K562 (cell line): ENCODE measurements around the gene BIVM. TPM values are rescaled to one million over a fixed set of nuclear protein-coding genes. Genes with fewer than 3 reads are reported as not detected.

Experiments
- ARHGAP35 ChIP-seq: fragments of 450-650 bp; IDR thresholded peaks from 2 replicates; pipeline ENCODE4 v1.6.1; 2018; ENCODE audit not compliant: partially characterized antibody
- ATF7 ChIP-seq: fragments of 450-650 bp; IDR thresholded peaks from 2 replicates; pipeline ENCODE4 v1.7.1; 2014; ENCODE audit warnings: mild to moderate bottlenecking, moderate library complexity
- BDP1 ChIP-seq: IDR thresholded peaks from 3 replicates; pipeline ENCODE4 v1.6.1; 2011; ENCODE audit not compliant: insufficient read length, insufficient read depth
- CAMTA2 ChIP-seq: fragments of 250-450 bp; sonication (Bioruptor Pico); conservative IDR thresholded peaks from 2 replicates; pipeline ENCODE4 v1.5.1; 2022
- DDX20 ChIP-seq: fragments of 450-650 bp; IDR thresholded peaks from 2 replicates; pipeline ENCODE4 v1.6.1; 2016; ENCODE audit warnings: missing genetic modification characterization, low read depth, mild to moderate bottlenecking, missing compliant biosample characterization, moderate library complexity
- GATAD2A ChIP-seq: fragments of 450-650 bp; IDR thresholded peaks from 2 replicates; pipeline ENCODE4 v1.6.1; 2017
- GTF2A2 ChIP-seq: IDR thresholded peaks from 2 replicates; pipeline ENCODE4 v1.6.1; 2016; ENCODE audit warnings: mild to moderate bottlenecking, missing genetic modification characterization, missing compliant biosample characterization
- KLF10 ChIP-seq: fragments of 250-450 bp; sonication (Bioruptor Pico); IDR thresholded peaks from 2 replicates; pipeline ENCODE4 v1.6.1; 2021; ENCODE audit warnings: matching md5 sums
- MAFF ChIP-seq: IDR thresholded peaks from 2 replicates; pipeline ENCODE4 v1.6.1; 2012; ENCODE audit warnings: low read length, improper control_type of control experiment
- MEF2D ChIP-seq: conservative IDR thresholded peaks from 2 replicates; pipeline ENCODE4 v1.6.1; 2016; ENCODE audit warnings: low read depth, missing genetic modification characterization, missing compliant biosample characterization
- PHF20 ChIP-seq: fragments of 450-650 bp; IDR thresholded peaks from 2 replicates; pipeline ENCODE4 v1.6.1; 2018; ENCODE audit not compliant: partially characterized antibody
- SMARCA5 ChIP-seq: fragments of 450-650 bp; IDR thresholded peaks from 2 replicates; pipeline ENCODE4 v1.6.1; 2016
- SMARCB1 ChIP-seq: IDR thresholded peaks from 2 replicates; pipeline ENCODE4 v1.6.1; 2011; ENCODE audit warnings: improper control_type of control experiment, low read depth; ENCODE audit not compliant: insufficient read length
- SNIP1 ChIP-seq: fragments of 450-650 bp; IDR thresholded peaks from 2 replicates; pipeline ENCODE4 v1.7.1; 2017; ENCODE audit warnings: low read depth, mild to moderate bottlenecking
- SNRNP70 ChIP-seq: fragments of 200-400 bp; formaldehyde crosslinking; optimal IDR thresholded peaks from 2 replicates; pipeline ENCODE3; 2017; ENCODE audit warnings: low read depth, low read length
- U2AF1 ChIP-seq: fragments of 200-400 bp; formaldehyde crosslinking; optimal IDR thresholded peaks from 2 replicates; pipeline ENCODE3; 2017; ENCODE audit warnings: mild to moderate bottlenecking, low read depth, low read length, moderate library complexity
- ZBTB17 ChIP-seq: fragments of 450-650 bp; formaldehyde crosslinking; IDR thresholded peaks from 2 replicates; pipeline ENCODE4 v1.4.0; 2020; ENCODE audit warnings: mild to moderate bottlenecking
- ZNF146 ChIP-seq: IDR thresholded peaks from one replicate; pipeline ENCODE4 v1.6.1; 2018; ENCODE audit warnings: missing compliant biosample characterization; ENCODE audit not compliant: unreplicated experiment
- ZNF282 ChIP-seq: sonication (generic); formaldehyde crosslinking; IDR thresholded peaks from 2 replicates; pipeline ENCODE4 v1.8.1; 2023; ENCODE audit warnings: missing genetic modification reagents
- ZNF347 ChIP-seq: fragments of 450-650 bp; formaldehyde crosslinking; IDR thresholded peaks from 2 replicates; pipeline ENCODE4 v1.4.0; 2020; ENCODE audit warnings: low read depth, mild to moderate bottlenecking, moderate library complexity
- ZNF699 ChIP-seq: fragments of 250-450 bp; sonication (Bioruptor Pico); IDR thresholded peaks from 2 replicates; pipeline ENCODE4 v1.8.0; 2021; ENCODE audit warnings: mild to moderate bottlenecking, moderate library complexity; ENCODE audit not compliant: insufficient replicate concordance
- ZNF77 ChIP-seq: fragments of 250-450 bp; sonication (Bioruptor Pico); IDR thresholded peaks from 2 replicates; pipeline ENCODE4 v1.5.0; 2020
- polyA plus RNA-seq, 8 experiments: library from polyadenylated mRNA; depleted of rRNA in 4 of 8; stranded (reverse) in 5 of 8; unstranded in 3 of 8; fragments of >200 nt; fragmentation: Nextera tagmentation in 2 of 8; fragmentation: Illumina TruSeq in 1 of 8; extraction: Ambion mirVana in 2 of 8; extraction: Trizol in 1 of 8; gene quantifications; 2 replicates each; pipeline versions ENCODE4 v1.2.1 to v1.2.3, GENCODE V29; 2011 to 2014; ENCODE audit warnings: inconsistent platforms in 1 of 8, missing spikeins in 1 of 8
- total RNA-seq, 7 experiments: library from RNA; depleted of rRNA in 6 of 7; stranded (reverse); fragments of >200 nt in 6 of 7; fragmentation: Illumina TruSeq in 2 of 7; extraction: Trizol in 2 of 7; gene quantifications; 2 replicates each; pipeline versions ENCODE4 v1.2.1 to v1.2.3, GENCODE V29; 2011 to 2021; ENCODE audit warnings: low replicate concordance in 1 of 7
- TF ChIP-seq, protein P1 (sequence below): sonication (generic); formaldehyde crosslinking; IDR thresholded peaks from 2 replicates; pipeline ENCODE4 v1.8.0; 2023; ENCODE audit warnings: missing genetic modification reagents, mild to moderate bottlenecking, borderline replicate concordance
- TF ChIP-seq, protein P2 (sequence below): sonication (generic); formaldehyde crosslinking; IDR thresholded peaks from 2 replicates; pipeline ENCODE4 v1.8.1; 2022; ENCODE audit warnings: missing genetic modification reagents
- TF ChIP-seq, protein P3 (sequence below): fragments of 450-650 bp; formaldehyde crosslinking; IDR thresholded peaks from 2 replicates; pipeline ENCODE4 v1.4.0; 2020; ENCODE audit warnings: mild to moderate bottlenecking, moderate library complexity

BIVM gene
- total and polyA plus RNA-seq, 9 of the 15 experiments (the other 6 are each of a cell fraction or from before 2014, with no cell fraction given) = 3.6 to 23.1 (median 16.8) TPM

DNA sequence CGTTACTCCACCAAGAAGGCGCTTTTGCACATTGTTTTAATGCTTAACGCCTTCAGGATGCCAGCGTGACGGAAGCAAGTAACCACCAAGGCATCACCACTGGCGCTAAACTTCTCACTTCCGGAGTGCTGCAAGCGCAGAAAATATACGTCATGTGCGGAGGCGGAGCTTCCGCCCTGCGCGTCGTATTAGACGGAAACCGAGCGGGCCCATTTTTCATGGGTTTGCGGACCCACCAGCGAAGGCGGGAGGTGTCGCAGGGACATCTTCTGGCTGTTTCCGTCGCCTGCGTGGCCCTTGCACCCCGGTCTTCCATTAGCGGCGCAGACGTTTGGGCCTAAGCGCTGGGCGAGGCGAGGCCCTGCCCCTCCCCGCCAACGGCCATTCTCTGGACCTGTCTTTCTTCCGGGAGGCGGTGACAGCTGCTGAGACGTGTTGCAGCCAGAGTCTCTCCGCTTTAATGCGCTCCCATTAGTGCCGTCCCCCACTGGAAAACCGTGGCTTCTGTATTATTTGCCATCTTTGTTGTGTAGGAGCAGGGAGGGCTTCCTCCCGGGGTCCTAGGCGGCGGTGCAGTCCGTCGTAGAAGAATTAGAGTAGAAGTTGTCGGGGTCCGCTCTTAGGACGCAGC is 46.8 kb downstream of the BIVM start, which contains the start of gene ERCC5 (continued):
- TF ChIP-seq, protein P1, sequence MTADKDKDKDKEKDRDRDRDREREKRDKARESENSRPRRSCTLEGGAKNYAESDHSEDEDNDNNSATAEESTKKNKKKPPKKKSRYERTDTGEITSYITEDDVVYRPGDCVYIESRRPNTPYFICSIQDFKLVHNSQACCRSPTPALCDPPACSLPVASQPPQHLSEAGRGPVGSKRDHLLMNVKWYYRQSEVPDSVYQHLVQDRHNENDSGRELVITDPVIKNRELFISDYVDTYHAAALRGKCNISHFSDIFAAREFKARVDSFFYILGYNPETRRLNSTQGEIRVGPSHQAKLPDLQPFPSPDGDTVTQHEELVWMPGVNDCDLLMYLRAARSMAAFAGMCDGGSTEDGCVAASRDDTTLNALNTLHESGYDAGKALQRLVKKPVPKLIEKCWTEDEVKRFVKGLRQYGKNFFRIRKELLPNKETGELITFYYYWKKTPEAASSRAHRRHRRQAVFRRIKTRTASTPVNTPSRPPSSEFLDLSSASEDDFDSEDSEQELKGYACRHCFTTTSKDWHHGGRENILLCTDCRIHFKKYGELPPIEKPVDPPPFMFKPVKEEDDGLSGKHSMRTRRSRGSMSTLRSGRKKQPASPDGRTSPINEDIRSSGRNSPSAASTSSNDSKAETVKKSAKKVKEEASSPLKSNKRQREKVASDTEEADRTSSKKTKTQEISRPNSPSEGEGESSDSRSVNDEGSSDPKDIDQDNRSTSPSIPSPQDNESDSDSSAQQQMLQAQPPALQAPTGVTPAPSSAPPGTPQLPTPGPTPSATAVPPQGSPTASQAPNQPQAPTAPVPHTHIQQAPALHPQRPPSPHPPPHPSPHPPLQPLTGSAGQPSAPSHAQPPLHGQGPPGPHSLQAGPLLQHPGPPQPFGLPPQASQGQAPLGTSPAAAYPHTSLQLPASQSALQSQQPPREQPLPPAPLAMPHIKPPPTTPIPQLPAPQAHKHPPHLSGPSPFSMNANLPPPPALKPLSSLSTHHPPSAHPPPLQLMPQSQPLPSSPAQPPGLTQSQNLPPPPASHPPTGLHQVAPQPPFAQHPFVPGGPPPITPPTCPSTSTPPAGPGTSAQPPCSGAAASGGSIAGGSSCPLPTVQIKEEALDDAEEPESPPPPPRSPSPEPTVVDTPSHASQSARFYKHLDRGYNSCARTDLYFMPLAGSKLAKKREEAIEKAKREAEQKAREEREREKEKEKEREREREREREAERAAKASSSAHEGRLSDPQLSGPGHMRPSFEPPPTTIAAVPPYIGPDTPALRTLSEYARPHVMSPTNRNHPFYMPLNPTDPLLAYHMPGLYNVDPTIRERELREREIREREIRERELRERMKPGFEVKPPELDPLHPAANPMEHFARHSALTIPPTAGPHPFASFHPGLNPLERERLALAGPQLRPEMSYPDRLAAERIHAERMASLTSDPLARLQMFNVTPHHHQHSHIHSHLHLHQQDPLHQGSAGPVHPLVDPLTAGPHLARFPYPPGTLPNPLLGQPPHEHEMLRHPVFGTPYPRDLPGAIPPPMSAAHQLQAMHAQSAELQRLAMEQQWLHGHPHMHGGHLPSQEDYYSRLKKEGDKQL (CRISPR knock-in tag) = no peak
- TF ChIP-seq SNRNP70 (no peak), SMARCB1 (no peak), MEF2D (tag) (no peak), U2AF1 (no peak), CAMTA2 (CRISPR knock-in tag) (no peak), DDX20 (tag) (no peak), SMARCA5 (no peak), PHF20 (peak; percentile 98), ZNF699 (CRISPR knock-in tag) (no peak), ATF7 (peak; percentile 90), GTF2A2 (tag) (no peak), ZNF347 (CRISPR knock-in tag) (no peak), SNIP1 (no peak), ZNF146 (CRISPR knock-in tag) (no peak), ARHGAP35 (no peak), ZNF282 (CRISPR knock-in tag) (no peak), ZNF77 (CRISPR knock-in tag) (no peak), BDP1 (no peak), GATAD2A (no peak), KLF10 (CRISPR knock-in tag) (no peak), ZBTB17 (CRISPR knock-in tag) (no peak), MAFF (no peak)
- TF ChIP-seq, protein P2, sequence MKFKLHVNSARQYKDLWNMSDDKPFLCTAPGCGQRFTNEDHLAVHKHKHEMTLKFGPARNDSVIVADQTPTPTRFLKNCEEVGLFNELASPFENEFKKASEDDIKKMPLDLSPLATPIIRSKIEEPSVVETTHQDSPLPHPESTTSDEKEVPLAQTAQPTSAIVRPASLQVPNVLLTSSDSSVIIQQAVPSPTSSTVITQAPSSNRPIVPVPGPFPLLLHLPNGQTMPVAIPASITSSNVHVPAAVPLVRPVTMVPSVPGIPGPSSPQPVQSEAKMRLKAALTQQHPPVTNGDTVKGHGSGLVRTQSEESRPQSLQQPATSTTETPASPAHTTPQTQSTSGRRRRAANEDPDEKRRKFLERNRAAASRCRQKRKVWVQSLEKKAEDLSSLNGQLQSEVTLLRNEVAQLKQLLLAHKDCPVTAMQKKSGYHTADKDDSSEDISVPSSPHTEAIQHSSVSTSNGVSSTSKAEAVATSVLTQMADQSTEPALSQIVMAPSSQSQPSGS (CRISPR knock-in tag) = no peak
- TF ChIP-seq, protein P3, sequence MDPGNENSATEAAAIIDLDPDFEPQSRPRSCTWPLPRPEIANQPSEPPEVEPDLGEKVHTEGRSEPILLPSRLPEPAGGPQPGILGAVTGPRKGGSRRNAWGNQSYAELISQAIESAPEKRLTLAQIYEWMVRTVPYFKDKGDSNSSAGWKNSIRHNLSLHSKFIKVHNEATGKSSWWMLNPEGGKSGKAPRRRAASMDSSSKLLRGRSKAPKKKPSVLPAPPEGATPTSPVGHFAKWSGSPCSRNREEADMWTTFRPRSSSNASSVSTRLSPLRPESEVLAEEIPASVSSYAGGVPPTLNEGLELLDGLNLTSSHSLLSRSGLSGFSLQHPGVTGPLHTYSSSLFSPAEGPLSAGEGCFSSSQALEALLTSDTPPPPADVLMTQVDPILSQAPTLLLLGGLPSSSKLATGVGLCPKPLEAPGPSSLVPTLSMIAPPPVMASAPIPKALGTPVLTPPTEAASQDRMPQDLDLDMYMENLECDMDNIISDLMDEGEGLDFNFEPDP (CRISPR knock-in tag) = no peak
